SU-DHL-6 (cell line): ENCODE results near the gene MAGEA10.

Experiments
- CTCF ChIP-seq: fragments of 200-600 bp; sonication (generic); IDR thresholded peaks from one replicate; pipeline ENCODE4 v1.5.1; 2017; ENCODE audit warnings: antibody characterized with exemption, mild to moderate bottlenecking, low read length, moderate library complexity; ENCODE audit not compliant: insufficient read depth, poor library complexity, severe bottlenecking
- EZH2phosphoT487 ChIP-seq: fragments of 200-600 bp; sonication (generic), shearing (Covaris generic); conservative IDR thresholded peaks from 2 replicates; pipeline ENCODE4 v1.6.1; 2018; ENCODE audit warnings: mild to moderate bottlenecking, antibody characterized with exemption, low read length, moderate library complexity, mixed read lengths

- TF ChIP-seq CTCF (no peak), EZH2phosphoT487 (no peak)
Observed at GRCh38 chrX:152103866-152104265, 34.5 kb downstream of the MAGEA10 start.
